Astrocyte (in vitro differentiated cells and primary cell): ENCODE data around the gene PHYKPL. TPM values are rescaled to one million over a fixed set of nuclear protein-coding genes. Genes with fewer than 3 reads are reported as not detected.

Source experiments
- DNase-seq: peaks from one replicate; pipeline ENCODE4 v3.0.0-alpha.2; 2010; ENCODE audit warnings: low read depth
- FAIRE-seq: peaks from 2 replicates; lab custom pipeline; 2011; peaks lifted over from hg19 to GRCh38; lab: Jason Lieb, UNC
- H2AFZ ChIP-seq: 2 replicates; pipeline ENCODE4 v1.6.0; 2012; ENCODE audit warnings: low read depth, low read length, inconsistent platforms
- H3K27ac ChIP-seq: 2 replicates; pipeline ENCODE4 v1.5.1; 2011; ENCODE audit warnings: low read depth, low read length, inconsistent platforms
- H3K27me3 ChIP-seq: 2 replicates; pipeline ENCODE4 v1.6.0; 2011; ENCODE audit warnings: low read length, inconsistent platforms; ENCODE audit not compliant: insufficient read depth
- H3K36me3 ChIP-seq: 2 replicates; pipeline ENCODE4 v1.5.1; 2011; ENCODE audit warnings: low read length, inconsistent platforms; ENCODE audit not compliant: insufficient read depth
- H3K4me1 ChIP-seq: 2 replicates; pipeline ENCODE4 v1.5.1; 2011; ENCODE audit warnings: low read length, inconsistent platforms; ENCODE audit not compliant: insufficient read depth
- H3K4me2 ChIP-seq: 2 replicates; pipeline ENCODE4 v1.6.0; 2012; ENCODE audit warnings: low read length, inconsistent platforms
- H3K4me3 ChIP-seq: 2 replicates; pipeline ENCODE4 v1.5.1; 2011; ENCODE audit warnings: low read depth, mild to moderate bottlenecking, low read length, inconsistent platforms; ENCODE audit not compliant: insufficient read depth
- H3K79me2 ChIP-seq: 2 replicates; pipeline ENCODE4 v1.6.0; 2012; ENCODE audit warnings: mild to moderate bottlenecking, low read length, inconsistent platforms; ENCODE audit not compliant: insufficient read depth
- H3K9ac ChIP-seq: 2 replicates; pipeline ENCODE4 v1.6.0; 2012; ENCODE audit warnings: mild to moderate bottlenecking, low read length, inconsistent platforms
- H3K9me3 ChIP-seq: 2 replicates; pipeline ENCODE4 v1.5.1; 2012; ENCODE audit warnings: low read depth, mild to moderate bottlenecking, low read length, inconsistent platforms; ENCODE audit not compliant: insufficient read depth
- H4K20me1 ChIP-seq: 2 replicates; pipeline ENCODE4 v1.6.0; 2012; ENCODE audit warnings: low read length, inconsistent platforms; ENCODE audit not compliant: insufficient read depth
- H3K27ac Mint-ChIP-seq: one replicate; pipeline ENCODE4 v1.8.0; 2021; ENCODE audit warnings: mild to moderate bottlenecking, mixed read lengths; ENCODE audit not compliant: unreplicated experiment
- H3K27me3 Mint-ChIP-seq: one replicate; pipeline ENCODE4 v1.8.0; 2021; ENCODE audit warnings: low read depth, mixed read lengths; ENCODE audit not compliant: unreplicated experiment
- H3K36me3 Mint-ChIP-seq: one replicate; pipeline ENCODE4 v1.8.0; 2021; ENCODE audit warnings: low read depth, mixed read lengths; ENCODE audit not compliant: unreplicated experiment
- H3K4me1 Mint-ChIP-seq: one replicate; pipeline ENCODE4 v1.8.0; 2021; ENCODE audit warnings: low read depth, mixed read lengths; ENCODE audit not compliant: unreplicated experiment
- H3K4me3 Mint-ChIP-seq: one replicate; pipeline ENCODE4 v1.8.0; 2021; ENCODE audit warnings: mild to moderate bottlenecking, moderate library complexity, mixed read lengths; ENCODE audit not compliant: unreplicated experiment
- H3K9me3 Mint-ChIP-seq: one replicate; pipeline ENCODE4 v1.8.0; 2021; ENCODE audit warnings: mild to moderate bottlenecking, mixed read lengths; ENCODE audit not compliant: unreplicated experiment
- CTCF ChIP-seq: IDR thresholded peaks from 2 replicates; pipeline ENCODE4 v1.5.1; 2011; ENCODE audit warnings: low read depth, mild to moderate bottlenecking, inconsistent platforms, low read length, moderate library complexity; ENCODE audit not compliant: insufficient read depth
- EZH2 ChIP-seq: IDR thresholded peaks from 2 replicates; pipeline ENCODE4 v1.6.1; 2012; ENCODE audit warnings: mild to moderate bottlenecking, low read length, inconsistent platforms; ENCODE audit not compliant: insufficient read depth
- total RNA-seq: library from RNA; stranded (reverse); gene quantifications from 2 replicates; pipeline ENCODE4 v1.2.1, GENCODE V29; 2021

Gene PHYKPL
- total RNA-seq, 1 donor from 2014 or later, result 26.5 TPM

- no peaks in the 10 kb centered on the region for H3K79me2 ChIP-seq
- H3K4me3 ChIP-seq, result no peak overlapping the region
- H3K27me3 ChIP-seq, result no peaks in the 10 kb centered on the region
- no peaks in the 10 kb centered on the region for H3K4me1 Mint-ChIP-seq
- peaks cover 11% of the 10 kb centered on the region for H3K9me3 Mint-ChIP-seq
- H3K4me3 Mint-ChIP-seq, result no peak overlapping the region
- peaks cover 7% of the 10 kb centered on the region for H3K27me3 Mint-ChIP-seq
- TF ChIP-seq CTCF, result no peak
- TF ChIP-seq EZH2, result no peak
- H4K20me1 ChIP-seq, result no peaks in the 10 kb centered on the region
- no peaks in the 10 kb centered on the region for H3K4me1 ChIP-seq
- H3K4me2 ChIP-seq, result no peak overlapping the region
- H2AFZ ChIP-seq, result no peak overlapping the region
- no peaks in the 10 kb centered on the region for H3K36me3 Mint-ChIP-seq
- H3K9me3 ChIP-seq, result no peaks in the 10 kb centered on the region
- no peak for DNase-seq
- no peak overlapping the region for H3K27ac ChIP-seq
- no peak for FAIRE-seq
- H3K9ac ChIP-seq, result no peak overlapping the region
- no peaks in the 10 kb centered on the region for H3K36me3 ChIP-seq
- no peak overlapping the region for H3K27ac Mint-ChIP-seq
These were observed 43.2 kb downstream of the PHYKPL start for GRCh38 chr5:178189433-178189832.

- Histone ChIP-seq H3K9me3 (no peaks in the 10 kb centered on the region), H3K36me3 (no peaks in the 10 kb centered on the region), H4K20me1 (no peaks in the 10 kb centered on the region), H3K27ac (no peak within 1 kb of the TSS), H3K4me2 (no peak within 1 kb of the TSS), H2AFZ (no peak within 1 kb of the TSS), H3K27me3 (no peaks in the 10 kb centered on the region), H3K79me2 (no peaks in the 10 kb centered on the region), H3K4me3 (no peak within 1 kb of the TSS), H3K9ac (no peak within 1 kb of the TSS), H3K4me1 (no peaks in the 10 kb centered on the region)
- no peak within 1 kb of the TSS for H3K27ac Mint-ChIP-seq
- peaks cover 3% of the 10 kb centered on the region for H3K4me1 Mint-ChIP-seq
- FAIRE-seq, result no peak
- no peaks in the 10 kb centered on the region for H3K36me3 Mint-ChIP-seq
- H3K4me3 Mint-ChIP-seq, result no peak within 1 kb of the TSS
- H3K27me3 Mint-ChIP-seq, result no peaks in the 10 kb centered on the region
- TF ChIP-seq CTCF, result no peak
- no peaks in the 10 kb centered on the region for H3K9me3 Mint-ChIP-seq
- no peak for DNase-seq
These were observed 45.6 kb downstream of the PHYKPL start, which contains the start of gene GMCL2 for GRCh38 chr5:178187014-178187413. Gene GMCL2 (minus strand): TSS chr5:178187371. CDS start chr5:178187299, 72 bp downstream.

- H3K9me3 Mint-ChIP-seq, result no peaks in the 10 kb centered on the region
- peak; percentile 60 for DNase-seq
- Histone ChIP-seq H3K9ac (no peak overlapping the region), H3K79me2 (no peaks in the 10 kb centered on the region), H4K20me1 (no peaks in the 10 kb centered on the region), H3K4me1 (no peaks in the 10 kb centered on the region), H3K27ac (no peak overlapping the region), H3K4me2 (no peak overlapping the region), H3K27me3 (no peaks in the 10 kb centered on the region), H3K9me3 (no peaks in the 10 kb centered on the region), H2AFZ (no peak overlapping the region), H3K4me3 (no peak overlapping the region), H3K36me3 (no peaks in the 10 kb centered on the region)
- H3K4me1 Mint-ChIP-seq, result peaks cover 3% of the 10 kb centered on the region
- H3K4me3 Mint-ChIP-seq, result no peak overlapping the region
- no peaks in the 10 kb centered on the region for H3K36me3 Mint-ChIP-seq
- no peak for FAIRE-seq
- no peak overlapping the region for H3K27ac Mint-ChIP-seq
- H3K27me3 Mint-ChIP-seq, result no peaks in the 10 kb centered on the region
- no peak for TF ChIP-seq CTCF
- no peak for TF ChIP-seq EZH2
These were observed 46.2 kb downstream of the PHYKPL start for GRCh38 chr5:178186427-178186826.
